Measurements from ENCODE around the gene SHROOM4.

SHROOM4 gene

DNA sequence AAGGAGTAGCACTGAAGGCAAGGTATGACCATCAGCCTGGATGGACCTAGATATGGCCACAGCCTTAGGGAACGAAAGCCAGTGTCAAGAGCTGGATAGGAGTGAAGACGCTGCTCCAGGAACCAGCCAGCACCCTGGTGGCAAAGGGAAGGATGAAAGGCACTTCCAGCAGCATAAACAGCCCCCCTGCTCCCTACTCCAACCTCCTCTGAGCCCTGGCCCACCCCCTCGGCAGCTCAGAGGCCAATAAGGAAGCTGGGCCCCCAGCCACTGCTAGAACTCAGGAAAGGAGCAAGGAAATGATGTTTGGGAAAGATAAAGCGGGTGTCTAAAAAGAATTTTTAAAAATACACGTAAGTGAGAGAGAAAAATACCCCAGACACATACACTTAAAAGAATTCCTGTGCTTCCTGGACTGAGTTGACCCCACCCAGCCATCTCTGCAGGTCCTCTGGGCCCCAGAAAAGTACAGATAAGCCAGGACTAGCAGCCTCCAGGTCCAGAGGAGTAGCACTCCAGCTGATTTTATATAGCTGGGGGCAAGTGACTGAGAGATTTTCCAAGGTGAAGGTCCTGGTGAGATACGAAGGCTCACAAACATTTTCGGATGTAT is 170.4 kb downstream of the SHROOM4 start:
- H3K4me1 ChIP-seq (ENCODE audit: insufficient read depth, low read length) = no peaks in the 10 kb centered on the region
- H3K27ac ChIP-seq (ENCODE audit: low read depth, low read length) = no peak overlapping the region
- no peaks in the 10 kb centered on the region for H3K27me3 ChIP-seq (ENCODE audit: control insufficient read depth in 1 of 2, insufficient read depth in 2 of 2, low read length in 2 of 2)
- no peak overlapping the region for H3K4me3 ChIP-seq (ENCODE audit: low read depth in 1 of 2, low read length in 2 of 2)
- no peaks in the 10 kb centered on the region for H3K36me3 ChIP-seq (ENCODE audit: insufficient read depth, low read length)
- H3K9me3 ChIP-seq (ENCODE audit: low read length) = no peaks in the 10 kb centered on the region
- no peak overlapping the region for H3K9ac ChIP-seq (ENCODE audit: low read length)

DNA sequence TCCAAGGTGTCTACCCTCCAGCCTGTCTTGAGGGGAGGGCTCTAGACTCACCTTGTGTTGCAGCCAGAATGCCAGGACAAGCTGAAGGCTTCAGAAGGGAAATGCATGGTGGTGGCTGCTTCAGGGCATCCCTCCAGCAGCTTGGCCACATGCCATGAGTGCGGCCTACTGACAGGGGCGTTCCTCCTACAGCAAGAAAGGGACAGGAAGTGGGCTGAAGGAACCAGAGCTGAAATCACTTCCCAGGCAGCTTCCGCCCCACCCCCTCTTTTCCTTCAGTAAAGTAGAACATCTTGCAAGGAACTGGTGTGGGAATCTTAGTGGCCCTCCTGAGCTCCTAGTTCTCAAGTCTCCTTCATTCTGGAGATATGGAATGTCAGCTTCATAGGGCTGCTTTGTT is 175.9 kb downstream of the SHROOM4 start:
- H3K9ac ChIP-seq (ENCODE audit: low read length) = no peak overlapping the region
- no peaks in the 10 kb centered on the region for H3K4me1 ChIP-seq (ENCODE audit: insufficient read depth, low read length)
- no peak overlapping the region for H3K27ac ChIP-seq (ENCODE audit: low read depth, low read length)
- H3K27me3 ChIP-seq (ENCODE audit: control insufficient read depth in 1 of 2, insufficient read depth in 2 of 2, low read length in 2 of 2) = peaks cover 0 to 11% of the 10 kb centered on the region in 2 donors
- no peaks in the 10 kb centered on the region for H3K9me3 ChIP-seq (ENCODE audit: low read length)
- H3K4me3 ChIP-seq (ENCODE audit: low read depth in 1 of 2, low read length in 2 of 2) = no peak overlapping the region
- no peaks in the 10 kb centered on the region for H3K36me3 ChIP-seq (ENCODE audit: insufficient read depth, low read length)

DNA sequence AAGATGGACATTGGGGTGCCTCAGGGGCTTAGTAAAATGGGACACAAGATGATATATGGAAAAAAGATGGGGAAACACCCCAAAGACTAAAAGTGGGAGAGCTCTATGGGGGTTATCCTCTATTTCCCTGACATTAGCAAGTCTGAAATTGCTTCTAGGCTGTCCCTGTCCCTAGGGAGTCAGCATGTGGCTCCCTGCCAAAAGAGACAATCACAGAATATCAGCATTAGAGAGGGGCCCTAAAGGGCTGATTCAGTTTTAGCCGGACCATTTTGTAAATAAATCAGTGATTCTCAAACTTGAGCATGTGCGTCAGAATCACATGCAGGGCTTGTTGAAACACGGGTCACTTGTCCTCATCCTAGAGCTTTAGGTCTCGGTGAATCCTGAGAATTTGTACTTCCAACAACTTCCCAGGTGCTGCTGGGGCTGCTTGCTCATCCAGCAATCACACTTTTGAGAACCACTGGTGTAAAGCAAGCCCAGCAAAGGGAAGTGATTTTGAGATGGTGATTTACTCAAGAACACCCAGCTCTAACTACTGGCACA is 178.1 kb downstream of the SHROOM4 start:
- H3K9me3 ChIP-seq (ENCODE audit: low read length) = no peaks in the 10 kb centered on the region

DNA sequence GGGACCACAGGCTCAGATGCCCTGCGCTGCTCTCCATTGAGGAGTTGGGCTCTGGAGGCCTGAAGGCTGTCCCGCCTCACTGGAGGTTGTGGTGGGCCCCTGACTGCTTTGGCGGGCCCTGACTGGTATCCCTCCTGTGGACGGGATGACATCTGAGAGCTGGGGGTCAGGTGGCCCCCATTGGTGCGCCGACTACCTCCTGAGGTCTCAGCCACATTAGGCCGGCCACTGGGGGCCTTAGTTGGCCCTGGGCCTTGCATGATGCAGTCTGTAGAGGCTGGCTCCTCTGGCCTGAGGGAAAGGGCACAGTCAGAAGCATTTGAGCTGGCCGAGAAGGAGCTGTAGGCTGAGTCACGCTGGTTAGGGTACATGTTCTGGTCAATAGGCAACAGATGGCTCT is 178.8 kb downstream of the SHROOM4 start:
- Histone ChIP-seq H3K36me3 (ENCODE audit: insufficient read depth, low read length) (no peaks in the 10 kb centered on the region), H3K9me3 (ENCODE audit: low read length) (no peaks in the 10 kb centered on the region), H3K9ac (ENCODE audit: low read length) (no peak overlapping the region), H3K4me1 (ENCODE audit: insufficient read depth, low read length) (no peaks in the 10 kb centered on the region), H3K27me3 (ENCODE audit: control insufficient read depth in 1 of 2, insufficient read depth in 2 of 2, low read length in 2 of 2) (peaks cover 0 to 11% of the 10 kb centered on the region in 2 donors), H3K4me3 (ENCODE audit: low read depth in 1 of 2, low read length in 2 of 2) (no peak overlapping the region), H3K27ac (ENCODE audit: low read depth, low read length) (no peak overlapping the region)

More for the DNA sequence above, 178.1 kb downstream of the SHROOM4 start:
- H3K4me3 ChIP-seq (ENCODE audit: low read depth in 1 of 2, low read length in 2 of 2) = no peak overlapping the region
- H3K36me3 ChIP-seq (ENCODE audit: insufficient read depth, low read length) = no peaks in the 10 kb centered on the region
- H3K27ac ChIP-seq (ENCODE audit: low read depth, low read length) = no peak overlapping the region
- peaks cover 0 to 11% of the 10 kb centered on the region in 2 donors for H3K27me3 ChIP-seq (ENCODE audit: control insufficient read depth in 1 of 2, insufficient read depth in 2 of 2, low read length in 2 of 2)
- no peak overlapping the region for H3K9ac ChIP-seq (ENCODE audit: low read length)
- no peaks in the 10 kb centered on the region for H3K4me1 ChIP-seq (ENCODE audit: insufficient read depth, low read length)

DNA sequence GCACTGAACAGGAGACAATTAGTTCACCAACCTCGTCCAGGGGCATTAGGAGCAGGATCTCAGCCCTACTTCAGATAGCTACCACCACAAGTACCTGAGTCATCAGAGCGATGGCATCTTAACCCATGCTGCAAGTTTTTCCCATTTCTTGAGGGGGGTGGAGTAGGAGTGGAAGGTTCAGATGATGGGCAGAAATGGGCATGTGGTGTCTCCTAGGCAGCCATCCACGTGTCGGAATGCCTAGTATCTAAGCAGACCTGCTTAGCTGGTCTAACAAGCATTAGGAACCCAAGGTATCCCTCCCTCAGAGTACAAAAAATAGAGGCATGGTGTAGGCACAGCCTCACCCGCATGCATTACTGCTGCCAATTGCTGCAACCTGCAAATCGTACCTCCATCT is 184.2 kb downstream of the SHROOM4 start:
- Histone ChIP-seq H3K4me1 (ENCODE audit: insufficient read depth, low read length) (no peaks in the 10 kb centered on the region), H3K27me3 (ENCODE audit: control insufficient read depth in 1 of 2, insufficient read depth in 2 of 2, low read length in 2 of 2) (peaks cover 0 to 8% of the 10 kb centered on the region in 2 donors), H3K4me3 (ENCODE audit: low read depth in 1 of 2, low read length in 2 of 2) (no peak overlapping the region), H3K36me3 (ENCODE audit: insufficient read depth, low read length) (no peaks in the 10 kb centered on the region), H3K9ac (ENCODE audit: low read length) (no peak overlapping the region), H3K9me3 (ENCODE audit: low read length) (no peaks in the 10 kb centered on the region), H3K27ac (ENCODE audit: low read depth, low read length) (no peak overlapping the region)

DNA sequence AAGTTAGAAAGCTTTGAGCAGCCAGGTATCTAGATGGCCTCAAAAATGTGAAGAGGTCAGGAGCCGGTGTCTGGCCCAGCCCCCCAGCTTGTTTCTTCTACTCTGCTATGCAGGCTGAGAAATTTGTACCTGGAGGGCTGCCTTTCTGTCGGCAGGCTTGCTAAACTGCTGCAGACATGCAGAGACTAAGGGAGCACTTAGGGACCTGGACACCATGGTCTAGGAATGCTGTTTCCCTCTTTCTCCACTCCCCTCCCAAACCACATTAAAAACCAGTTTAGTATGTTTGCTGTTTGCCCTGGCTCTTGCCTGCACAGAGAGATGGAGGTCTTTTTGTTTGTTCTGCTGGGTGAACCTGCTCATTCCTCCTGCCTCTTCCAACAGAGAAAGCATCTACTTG is 186.3 kb downstream of the SHROOM4 start:
- H3K36me3 ChIP-seq (ENCODE audit: insufficient read depth, low read length) = no peaks in the 10 kb centered on the region
- H3K4me3 ChIP-seq (ENCODE audit: low read depth in 1 of 2, low read length in 2 of 2) = no peak overlapping the region
- no peak overlapping the region for H3K27ac ChIP-seq (ENCODE audit: low read depth, low read length)
- H3K27me3 ChIP-seq (ENCODE audit: control insufficient read depth in 1 of 2, insufficient read depth in 2 of 2, low read length in 2 of 2) = peaks cover 0 to 4% of the 10 kb centered on the region in 2 donors
- no peaks in the 10 kb centered on the region for H3K4me1 ChIP-seq (ENCODE audit: insufficient read depth, low read length)
- no peaks in the 10 kb centered on the region for H3K9me3 ChIP-seq (ENCODE audit: low read length)
- no peak overlapping the region for H3K9ac ChIP-seq (ENCODE audit: low read length)

DNA sequence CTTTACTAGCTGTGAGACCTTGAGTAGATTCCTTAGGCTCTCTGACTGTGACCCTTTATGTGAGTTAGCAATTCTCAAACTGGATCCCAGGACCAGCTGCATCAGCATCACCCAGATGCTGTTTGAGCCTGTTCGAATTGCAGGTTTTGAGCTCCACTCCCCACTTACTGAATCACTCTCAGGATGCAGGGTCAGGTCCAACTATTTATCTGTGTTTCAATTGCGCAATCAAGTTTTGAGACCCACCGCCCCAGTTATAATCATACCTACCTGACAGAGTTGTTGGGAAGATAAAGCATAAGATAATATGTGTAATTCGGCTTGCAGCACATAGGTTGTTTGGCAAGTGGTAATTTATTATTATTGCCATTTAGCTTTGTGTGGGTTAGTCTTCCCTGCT is 187.6 kb downstream of the SHROOM4 start:
- no peak overlapping the region for H3K9ac ChIP-seq (ENCODE audit: low read length)
- H3K9me3 ChIP-seq (ENCODE audit: low read length) = no peaks in the 10 kb centered on the region
- H3K4me3 ChIP-seq (ENCODE audit: low read depth in 1 of 2, low read length in 2 of 2) = no peak overlapping the region
- no peaks in the 10 kb centered on the region for H3K4me1 ChIP-seq (ENCODE audit: insufficient read depth, low read length)
- no peak overlapping the region for H3K27ac ChIP-seq (ENCODE audit: low read depth, low read length)
- peaks cover 0 to 4% of the 10 kb centered on the region in 2 donors for H3K27me3 ChIP-seq (ENCODE audit: control insufficient read depth in 1 of 2, insufficient read depth in 2 of 2, low read length in 2 of 2)
- H3K36me3 ChIP-seq (ENCODE audit: insufficient read depth, low read length) = no peaks in the 10 kb centered on the region

DNA sequence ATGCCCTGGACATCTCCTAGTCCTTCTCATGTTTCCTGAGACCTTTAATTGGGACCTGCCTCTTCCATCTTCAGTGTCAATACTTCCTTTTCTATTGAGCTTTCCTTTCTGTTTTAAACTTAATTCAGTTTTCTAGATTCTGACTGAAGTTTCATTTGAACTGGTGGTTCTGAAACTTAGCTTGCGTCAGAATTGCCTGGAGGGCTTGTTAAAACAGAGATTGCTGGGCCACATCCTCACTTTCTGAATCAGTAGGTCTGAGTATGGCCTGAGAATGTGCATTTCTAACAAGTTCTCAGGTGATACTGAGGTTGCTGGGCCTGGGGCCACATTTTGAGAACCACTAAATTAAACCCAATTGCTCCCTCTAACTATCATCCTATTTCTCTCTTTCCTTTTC is 191.2 kb downstream of the SHROOM4 start:
- no peaks in the 10 kb centered on the region for H3K4me1 ChIP-seq (ENCODE audit: insufficient read depth, low read length)
- no peaks in the 10 kb centered on the region for H3K27me3 ChIP-seq (ENCODE audit: control insufficient read depth in 1 of 2, insufficient read depth in 2 of 2, low read length in 2 of 2)
- no peak overlapping the region for H3K9ac ChIP-seq (ENCODE audit: low read length)
- no peaks in the 10 kb centered on the region for H3K9me3 ChIP-seq (ENCODE audit: low read length)
- no peak overlapping the region for H3K4me3 ChIP-seq (ENCODE audit: low read depth in 1 of 2, low read length in 2 of 2)
- H3K36me3 ChIP-seq (ENCODE audit: insufficient read depth, low read length) = no peaks in the 10 kb centered on the region
- H3K27ac ChIP-seq (ENCODE audit: low read depth, low read length) = no peak overlapping the region

DNA sequence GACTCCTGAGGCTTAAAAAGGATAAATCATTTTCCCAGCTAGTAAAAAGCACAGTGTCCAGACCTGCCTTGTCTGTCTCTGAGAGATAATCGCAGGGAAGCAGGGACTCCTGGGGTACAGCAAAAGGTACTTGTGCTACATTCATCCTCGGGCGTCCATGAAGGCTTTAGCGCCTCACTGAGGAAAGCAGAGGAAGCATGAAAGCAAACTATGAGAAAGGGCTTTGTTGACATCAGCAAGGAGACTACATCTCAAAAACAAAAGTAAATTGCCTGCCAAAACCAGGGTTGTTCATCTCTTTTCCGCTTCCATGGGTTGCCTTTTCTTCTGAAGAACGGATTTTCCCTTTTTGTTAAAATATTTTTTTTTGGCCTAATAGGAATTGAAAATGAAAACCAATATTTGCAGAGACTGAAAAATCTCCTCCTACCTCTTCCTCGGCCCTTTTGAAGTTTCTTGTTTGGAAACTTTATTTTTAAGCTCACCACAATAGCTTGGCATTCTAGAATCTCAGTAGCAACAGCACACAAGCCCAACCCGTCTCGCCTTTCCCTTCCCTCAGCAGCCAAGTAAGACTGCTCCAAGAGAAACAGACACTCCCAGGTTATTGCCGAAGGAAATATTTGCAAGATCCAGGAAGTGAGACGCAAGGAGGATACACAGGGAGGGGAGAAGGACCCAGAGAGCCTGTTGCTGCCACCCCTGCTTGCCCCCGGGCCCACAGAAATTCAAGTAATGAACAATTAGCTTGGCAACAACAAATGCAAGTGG is 195.0 kb downstream of the SHROOM4 start:
- Histone ChIP-seq H3K9me3 (ENCODE audit: low read length) (no peaks in the 10 kb centered on the region), H3K27ac (ENCODE audit: low read depth, low read length) (no peak overlapping the region), H3K9ac (ENCODE audit: low read length) (no peak overlapping the region), H3K4me1 (ENCODE audit: insufficient read depth, low read length) (no peaks in the 10 kb centered on the region), H3K36me3 (ENCODE audit: insufficient read depth, low read length) (no peaks in the 10 kb centered on the region), H3K27me3 (ENCODE audit: control insufficient read depth in 1 of 2, insufficient read depth in 2 of 2, low read length in 2 of 2) (no peaks in the 10 kb centered on the region), H3K4me3 (ENCODE audit: low read depth in 1 of 2, low read length in 2 of 2) (no peak overlapping the region)

DNA sequence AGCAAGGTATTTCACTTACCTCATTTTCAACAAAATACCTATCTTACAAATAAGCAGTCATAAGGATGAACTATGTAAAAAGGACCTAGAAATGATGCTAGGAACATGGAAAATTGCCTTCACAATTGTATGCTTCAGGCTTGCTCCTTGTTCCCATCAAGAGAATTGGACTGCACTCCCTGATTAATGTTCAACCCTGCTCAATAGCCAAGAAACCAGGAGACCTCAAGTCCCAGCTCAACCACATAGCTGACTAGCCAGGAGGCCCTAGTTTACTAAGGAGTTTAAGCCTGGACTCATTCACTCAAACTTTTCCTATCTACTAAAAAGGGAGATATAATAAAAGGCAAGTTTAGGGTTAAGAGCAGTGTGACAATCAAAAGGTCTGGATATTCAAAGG is 196.8 kb downstream of the SHROOM4 start:
- Histone ChIP-seq H3K9me3 (ENCODE audit: low read length) (no peaks in the 10 kb centered on the region), H3K9ac (ENCODE audit: low read length) (no peak overlapping the region)

DNA sequence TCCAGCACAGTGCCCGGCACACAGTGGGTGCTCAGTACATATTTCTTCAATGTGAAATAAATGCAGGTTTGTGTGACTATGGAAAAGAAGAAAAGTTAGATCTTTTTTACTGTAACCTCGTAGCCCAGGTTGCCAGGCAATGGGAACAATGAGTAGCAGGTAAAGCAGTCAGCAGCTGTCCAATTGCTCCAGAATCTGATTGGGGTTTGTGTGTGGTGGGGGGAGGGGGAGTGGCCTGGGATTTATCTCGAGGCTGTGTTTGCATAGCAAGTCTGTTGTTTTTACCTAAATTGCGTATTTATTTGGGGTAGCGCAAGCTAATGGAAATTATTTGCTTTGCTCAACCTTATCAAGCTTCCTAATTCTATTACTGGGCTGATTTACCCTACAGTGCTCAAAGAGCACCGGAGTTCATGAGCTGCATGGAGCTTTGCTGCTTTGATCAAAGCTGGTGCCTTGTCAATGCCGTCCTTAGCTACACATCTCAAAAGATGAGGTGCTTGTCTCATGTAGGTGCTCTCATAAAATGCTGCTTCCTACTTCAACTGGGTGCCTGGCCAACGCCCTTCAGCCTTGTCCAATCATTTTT is 198.3 kb downstream of the SHROOM4 start:
- no peaks in the 10 kb centered on the region for H3K36me3 ChIP-seq (ENCODE audit: insufficient read depth, low read length)

More for the DNA sequence above, 196.8 kb downstream of the SHROOM4 start:
- H3K36me3 ChIP-seq (ENCODE audit: insufficient read depth, low read length) = no peaks in the 10 kb centered on the region
- no peak overlapping the region for H3K4me3 ChIP-seq (ENCODE audit: low read depth in 1 of 2, low read length in 2 of 2)
- no peaks in the 10 kb centered on the region for H3K27me3 ChIP-seq (ENCODE audit: control insufficient read depth in 1 of 2, insufficient read depth in 2 of 2, low read length in 2 of 2)
- no peak overlapping the region for H3K27ac ChIP-seq (ENCODE audit: low read depth, low read length)
- no peaks in the 10 kb centered on the region for H3K4me1 ChIP-seq (ENCODE audit: insufficient read depth, low read length)

More for the DNA sequence above, 198.3 kb downstream of the SHROOM4 start:
- H3K4me3 ChIP-seq (ENCODE audit: low read depth in 1 of 2, low read length in 2 of 2) = no peak overlapping the region
- H3K27me3 ChIP-seq (ENCODE audit: control insufficient read depth in 1 of 2, insufficient read depth in 2 of 2, low read length in 2 of 2) = no peaks in the 10 kb centered on the region
- no peak overlapping the region for H3K27ac ChIP-seq (ENCODE audit: low read depth, low read length)
- H3K9ac ChIP-seq (ENCODE audit: low read length) = no peak overlapping the region
- no peaks in the 10 kb centered on the region for H3K9me3 ChIP-seq (ENCODE audit: low read length)
- no peaks in the 10 kb centered on the region for H3K4me1 ChIP-seq (ENCODE audit: insufficient read depth, low read length)

Measured in muscle layer of colon (tissue), 2 donors.